Activated CD8-positive, alpha-beta memory T cell treated with anti-CD3 and anti-CD28 coated beads, Interleukin-2, amount 50 U/mL, for 4 hours (primary cell): Measurements from ENCODE around the gene EVA1C.
"Not testable (repeated sequence)": the region's sequence is repeated elsewhere in the genome, so short reads cannot be mapped to it uniquely, and the experiment has no call there.

ENCODE experiments used
- DNase-seq: peaks from one replicate; pipeline ENCODE4 v3.0.0-alpha.2; 2020

EVA1C gene

GRCh38 chr21:32426066-32426465, 13.6 kb downstream of the EVA1C start:
- DNase-seq, result no peak

- DNase-seq, result no peak
Observed at GRCh38 chr21:32426592-32427051, 14.1 kb downstream of the EVA1C start.

GRCh38 chr21:32427958-32428623, 15.6 kb downstream of the EVA1C start:
- no peak for DNase-seq

GRCh38 chr21:32432982-32433660, 20.6 kb downstream of the EVA1C start:
- not testable (repeated sequence) for DNase-seq

- DNase-seq, result no peak
Observed at GRCh38 chr21:32437729-32438128, 25.2 kb downstream of the EVA1C start.

GRCh38 chr21:32442566-32443318, 30.2 kb downstream of the EVA1C start:
- no peak for DNase-seq

- DNase-seq, result no peak
Observed at GRCh38 chr21:32445101-32445500, 32.6 kb downstream of the EVA1C start.

- not testable (repeated sequence) for DNase-seq
Observed at GRCh38 chr21:32446440-32446839, 33.9 kb downstream of the EVA1C start.

GRCh38 chr21:32447224-32447623, 34.7 kb downstream of the EVA1C start:
- no peak for DNase-seq

- DNase-seq, result no peak
Observed at GRCh38 chr21:32448803-32449594, 36.5 kb downstream of the EVA1C start.

- DNase-seq, result not testable (repeated sequence)
Observed at GRCh38 chr21:32450881-32451701, 38.6 kb downstream of the EVA1C start.

GRCh38 chr21:32452191-32452590, 39.7 kb downstream of the EVA1C start:
- DNase-seq, result not testable (repeated sequence)

- DNase-seq, result no peak
Observed at GRCh38 chr21:32452641-32453040, 40.1 kb downstream of the EVA1C start.

GRCh38 chr21:32455548-32455947, 43.0 kb downstream of the EVA1C start:
- no peak for DNase-seq

GRCh38 chr21:32456497-32456918, 44.0 kb downstream of the EVA1C start:
- no peak for DNase-seq

GRCh38 chr21:32457360-32457840, 44.9 kb downstream of the EVA1C start:
- no peak for DNase-seq

- DNase-seq, result no peak
Observed at GRCh38 chr21:32457962-32458361, 45.5 kb downstream of the EVA1C start.

GRCh38 chr21:32459972-32460371, 47.5 kb downstream of the EVA1C start:
- no peak for DNase-seq

- no peak for DNase-seq
Observed at GRCh38 chr21:32461503-32461902, 49.0 kb downstream of the EVA1C start.

- DNase-seq, result not testable (repeated sequence)
Observed at GRCh38 chr21:32462564-32462963, 50.1 kb downstream of the EVA1C start.

- no peak for DNase-seq
Observed at GRCh38 chr21:32463367-32463766, 50.9 kb downstream of the EVA1C start.

- no peak for DNase-seq
Observed at GRCh38 chr21:32463889-32464300, 51.4 kb downstream of the EVA1C start.
